ENCODE measurements around the gene SMIM24.

- TF ChIP-seq PRDM15 (CRISPR knock-in tag; IDR thresholded peaks at IDR 0.05) (no peak), NFIC (IDR thresholded peaks at IDR 0.05; ENCODE audit: low read depth, low read length) (no peak), SUZ12 (IDR thresholded peaks at IDR 0.05; ENCODE audit: unreplicated experiment) (no peak), JUNB (IDR thresholded peaks at IDR 0.05) (no peak), REST (IDR thresholded peaks at IDR 0.05; ENCODE audit: low read depth, low read length) (no peak), SRF (IDR thresholded peaks at IDR 0.05; ENCODE audit: low read depth in 2 of 2, low read length in 2 of 2) (no peak), EP300 (IDR thresholded peaks at IDR 0.05; ENCODE audit: borderline replicate concordance in 1 of 2, control insufficient read depth in 1 of 2, low read depth in 2 of 2, low read length in 2 of 2) (no peak), WRNIP1 (IDR thresholded peaks at IDR 0.05; ENCODE audit: borderline replicate concordance, low read depth, low read length) (no peak), MXI1 (IDR thresholded peaks at IDR 0.05; ENCODE audit: low read depth, low read length) (no peak), POLR2A (IDR thresholded peaks at IDR 0.05; ENCODE audit: low read depth, low read length) (no peak), JUND (IDR thresholded peaks at IDR 0.05; ENCODE audit: low read depth, low read length) (no peak)
Measured at GRCh38 chr19:3463714-3464586, 16.4 kb downstream of the SMIM24 start.
